GM18861 (cell line): ENCODE results near the gene CCT6B.
"Not testable (repeated sequence)": the region's sequence is repeated elsewhere in the genome, so short reads cannot be mapped to it uniquely, and the experiment has no call there.

Experiments used
- ATAC-seq: cut with Tn5 transposase; IDR thresholded peaks from one replicate; pipeline ENCODE4 v1.9.1; 2021; ENCODE audit not compliant: unreplicated experiment

The CCT6B gene

DNA sequence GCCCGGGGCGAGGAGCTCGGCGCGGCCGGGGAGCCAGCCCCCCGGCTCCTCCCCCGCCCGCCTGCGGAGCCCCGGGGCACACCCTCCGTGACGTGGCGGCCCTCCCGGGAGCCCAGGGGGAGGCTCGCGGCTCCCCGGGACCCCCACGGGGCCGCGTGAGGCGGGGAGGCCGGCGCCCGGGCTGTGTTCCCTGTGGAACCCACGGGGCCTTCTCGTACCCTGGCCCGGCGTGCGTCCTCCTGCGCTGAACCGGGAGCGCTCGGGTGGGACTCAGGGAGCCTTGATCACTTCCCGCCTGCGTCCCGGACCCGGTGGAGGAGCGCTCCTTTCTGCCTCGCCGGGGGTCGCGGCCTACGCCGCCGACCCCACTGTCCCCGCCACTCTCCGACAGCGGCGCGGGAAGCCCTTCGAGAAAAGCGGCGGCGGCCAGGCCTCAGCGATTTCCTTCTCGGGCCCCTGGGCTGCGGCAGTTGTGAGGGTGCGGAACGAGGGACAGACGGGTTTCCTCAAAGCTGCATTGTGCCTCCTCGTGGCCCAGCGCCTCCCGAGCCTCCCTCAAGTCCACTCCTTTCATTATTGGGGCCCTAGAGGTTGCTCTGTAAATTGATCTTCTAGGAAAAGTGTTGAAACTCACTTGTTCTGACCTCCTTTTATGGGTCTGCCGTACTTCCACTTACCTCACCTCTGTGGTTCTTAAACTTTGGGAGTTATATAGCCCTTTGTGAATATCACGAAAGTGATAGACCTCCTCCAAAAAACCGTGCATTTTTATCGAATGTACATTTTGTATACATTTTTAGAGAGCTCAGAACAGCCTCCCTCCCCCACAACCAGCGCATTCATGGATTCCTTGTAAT, 19.6 kb upstream of the CCT6B start:
- peak; percentile 65 for ATAC-seq

DNA sequence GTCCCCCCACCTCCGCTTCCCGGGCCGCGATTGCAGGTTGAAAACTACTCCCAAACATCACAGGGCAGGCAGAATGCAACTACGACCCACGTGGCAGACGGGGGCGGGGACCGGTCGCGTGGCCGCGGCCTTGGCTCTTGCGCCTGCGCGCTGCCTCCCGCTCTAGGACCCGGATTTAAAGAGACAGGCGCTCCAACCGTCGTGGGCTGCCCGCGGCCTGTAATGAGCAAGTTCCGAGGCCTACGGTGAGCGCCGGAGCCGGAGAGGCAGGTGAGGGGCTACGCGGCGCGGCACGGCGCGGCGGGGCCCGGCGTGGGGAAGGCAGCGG, 19.1 kb upstream of the CCT6B start, which contains the start of gene LIG3:
Gene LIG3 (plus strand): TSS at position 160 of the 328 bp plus-strand sequence. CDS start 2,494 bp downstream, outside the sequence.
- ATAC-seq, result peak; percentile 69

DNA sequence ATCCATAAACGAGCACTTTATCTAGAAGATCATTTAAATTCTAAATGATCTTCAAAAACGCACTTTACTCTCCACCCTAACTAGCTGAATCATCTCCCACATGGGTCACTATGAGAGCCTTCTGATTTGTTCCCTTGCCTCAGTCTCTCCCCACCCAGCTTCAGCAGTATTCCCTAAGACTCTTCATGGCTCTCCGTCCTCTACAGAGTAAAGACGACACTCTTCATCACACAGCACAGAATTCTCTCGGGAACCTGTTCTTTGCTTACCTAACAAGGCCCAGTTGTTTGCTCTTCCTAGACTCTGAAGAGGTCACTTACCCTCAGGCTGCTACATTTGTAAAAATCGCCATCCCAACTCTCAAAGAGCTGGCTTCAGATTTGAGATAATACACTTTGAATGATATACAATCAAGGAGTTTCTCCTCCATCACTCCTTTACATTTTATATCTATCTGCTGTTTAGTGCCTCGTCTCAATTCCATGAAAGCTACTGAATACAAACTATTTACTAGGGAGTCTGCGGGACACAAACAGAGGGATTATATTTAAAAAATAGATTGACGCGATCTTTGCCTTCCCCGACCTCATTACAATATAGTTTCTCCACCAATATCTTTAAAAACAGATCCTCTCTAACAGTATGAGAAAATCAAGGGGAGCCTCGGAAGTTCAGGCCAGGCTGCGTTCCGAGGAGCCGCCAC, 18.5 kb upstream of the CCT6B start:
- no peak for ATAC-seq

DNA sequence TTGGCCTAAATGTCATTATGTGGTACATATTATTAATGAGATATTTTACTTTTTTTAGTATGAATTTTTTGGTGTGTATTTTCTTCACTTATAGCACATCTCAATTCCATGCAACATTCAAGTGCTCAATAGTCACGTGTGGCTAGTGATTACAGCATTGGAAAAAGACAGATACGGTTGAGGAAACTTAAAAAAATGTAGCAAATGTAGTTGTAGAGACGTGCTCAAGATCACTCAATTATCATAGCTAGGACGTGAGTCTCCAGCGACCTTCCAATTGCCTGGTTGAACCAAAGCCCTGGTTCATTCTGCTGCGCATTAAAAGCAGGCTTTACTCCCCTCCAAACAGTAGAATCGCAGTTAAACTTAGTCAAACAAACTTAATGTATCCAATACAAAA, 17.9 kb upstream of the CCT6B start:
- ATAC-seq, result no peak

DNA sequence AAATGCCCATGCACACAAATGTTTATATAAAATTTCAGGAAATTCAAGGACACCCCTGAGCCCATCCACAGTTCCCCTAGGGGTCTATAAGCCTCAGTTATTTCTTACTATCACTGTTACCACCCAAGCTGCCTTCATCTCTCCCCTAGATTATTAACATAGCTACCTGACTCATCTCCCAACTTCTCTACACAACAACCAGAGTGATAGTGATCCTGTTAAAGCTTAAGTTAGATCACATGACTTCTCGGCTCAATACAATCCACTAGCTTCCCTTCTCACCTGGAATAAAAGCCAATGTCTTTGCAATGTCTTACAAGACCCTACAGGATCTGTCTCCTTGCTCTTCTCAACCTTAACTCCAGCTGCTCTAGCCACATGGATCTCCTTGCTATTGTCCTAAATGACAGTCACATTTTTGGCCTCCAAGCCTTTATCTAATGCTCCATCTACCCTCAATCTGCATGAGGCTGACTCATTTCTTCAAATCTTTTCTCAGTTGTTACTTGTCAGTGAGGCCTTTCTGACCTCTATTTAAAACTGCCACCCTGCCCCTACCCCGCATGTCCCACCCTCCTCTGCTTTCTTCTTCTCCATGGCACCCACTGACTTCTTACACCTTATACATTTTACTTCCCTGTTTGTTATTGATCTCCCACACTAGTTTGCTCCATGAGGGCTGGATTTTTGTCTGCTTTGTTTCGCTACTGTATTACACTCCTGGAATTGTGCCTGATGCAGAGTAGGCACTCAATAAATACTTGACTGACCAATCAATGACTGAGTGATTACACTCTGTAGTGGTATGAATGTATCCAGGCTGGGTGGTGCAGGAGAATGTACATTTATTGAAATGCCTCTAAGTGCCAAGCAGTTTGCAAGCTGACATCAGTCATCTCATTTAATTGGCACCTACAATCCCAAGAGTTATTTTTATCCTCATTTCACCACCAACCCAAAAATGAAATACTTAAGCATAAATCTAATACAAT, 13.8 kb upstream of the CCT6B start:
- ATAC-seq, result no peak

DNA sequence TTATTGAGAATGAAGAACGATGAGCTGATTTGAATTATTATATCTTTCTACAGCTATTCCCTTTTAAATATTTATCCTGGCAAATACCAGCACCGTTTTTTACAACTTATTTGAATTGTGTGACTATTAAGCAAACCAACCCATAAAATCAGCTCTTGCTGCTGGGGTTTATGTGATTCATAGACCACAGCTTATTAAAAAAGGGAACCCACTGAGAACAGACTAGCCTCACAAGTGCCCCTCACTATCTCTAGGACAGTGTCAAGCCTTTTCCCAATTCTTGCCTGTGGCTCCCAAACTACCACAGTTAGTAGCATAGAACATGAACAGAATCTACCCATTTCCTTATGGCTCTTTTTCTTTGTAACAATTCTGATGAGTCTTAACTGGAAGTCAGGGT, 12.9 kb upstream of the CCT6B start:
- ATAC-seq, result no peak

DNA sequence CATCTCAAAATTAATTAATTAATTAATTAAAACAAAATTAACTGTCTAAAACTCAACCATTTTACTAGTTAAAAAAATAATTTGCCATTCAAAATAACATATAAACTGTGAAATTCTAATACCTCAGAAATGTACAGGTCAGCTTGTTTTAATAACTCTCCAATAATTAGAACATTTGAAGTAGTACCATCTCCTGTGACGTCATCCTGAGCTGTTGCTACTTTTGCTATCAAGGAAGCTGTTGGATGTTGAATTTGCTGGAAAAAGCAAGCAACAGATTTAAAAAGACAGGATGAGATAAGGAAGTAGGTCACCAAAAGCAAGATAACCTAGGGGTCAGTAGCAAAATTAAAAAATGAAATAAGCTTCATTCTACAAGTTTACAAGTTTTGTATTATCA, 2.8 kb downstream of the CCT6B start:
- no peak for ATAC-seq

DNA sequence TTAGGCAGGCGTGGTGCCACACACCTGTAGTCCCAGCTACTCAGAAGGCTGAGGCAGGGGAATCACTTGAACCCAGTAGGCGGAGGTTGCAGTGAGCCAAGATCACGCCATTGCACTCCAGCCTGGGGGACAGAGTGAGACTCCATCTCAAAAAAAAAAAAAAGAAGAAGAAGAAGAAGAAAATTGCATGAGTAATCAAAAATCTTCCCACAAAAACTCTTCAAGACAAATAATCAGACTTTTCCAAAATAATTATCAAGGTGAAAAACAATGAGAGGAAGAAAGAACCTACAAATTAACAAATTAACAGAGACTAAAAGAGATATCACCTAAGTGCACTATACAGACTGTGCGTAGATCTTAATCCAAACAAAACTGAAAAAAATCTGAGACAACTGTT, 10.5 kb downstream of the CCT6B start:
- ATAC-seq, result not testable (repeated sequence)

DNA sequence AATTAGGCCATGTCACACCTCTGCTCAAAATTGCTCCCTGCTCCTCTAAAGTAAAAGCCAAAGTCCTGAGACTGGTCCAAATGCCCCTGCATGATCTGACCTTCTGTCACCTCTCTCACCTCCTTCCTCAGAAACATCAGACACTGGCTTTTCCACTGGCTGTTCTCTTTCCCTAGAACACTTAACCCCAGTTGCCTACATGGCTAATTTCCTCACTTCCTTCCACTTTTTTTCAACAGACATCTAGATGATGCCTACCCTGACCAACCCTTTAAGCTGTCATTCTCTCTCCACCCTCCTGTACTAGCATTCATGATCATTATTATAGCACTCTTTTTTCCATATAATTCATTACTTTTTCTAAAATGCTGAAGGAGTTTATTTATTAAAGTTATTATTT, 31.0 kb downstream of the CCT6B start:
- ATAC-seq, result no peak

DNA sequence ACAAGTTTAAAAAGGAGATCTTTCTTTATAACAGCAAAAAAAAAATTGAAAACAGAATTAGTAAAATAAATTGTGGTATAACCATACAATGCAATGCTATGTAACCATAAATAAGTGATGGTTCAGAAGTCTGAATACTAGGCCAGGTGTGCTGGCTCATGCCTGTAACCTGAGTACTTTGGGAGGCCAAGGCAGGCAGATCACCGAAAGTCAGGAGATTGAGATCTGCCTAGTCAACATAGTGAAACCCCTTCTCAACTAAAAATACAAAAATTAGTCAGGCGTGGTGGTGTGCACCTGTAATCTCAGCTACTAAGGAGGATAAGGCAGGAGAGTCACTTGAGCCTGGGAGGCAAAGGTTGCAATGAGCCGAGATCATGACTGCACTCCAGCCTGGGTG, 34.6 kb downstream of the CCT6B start:
- no peak for ATAC-seq

DNA sequence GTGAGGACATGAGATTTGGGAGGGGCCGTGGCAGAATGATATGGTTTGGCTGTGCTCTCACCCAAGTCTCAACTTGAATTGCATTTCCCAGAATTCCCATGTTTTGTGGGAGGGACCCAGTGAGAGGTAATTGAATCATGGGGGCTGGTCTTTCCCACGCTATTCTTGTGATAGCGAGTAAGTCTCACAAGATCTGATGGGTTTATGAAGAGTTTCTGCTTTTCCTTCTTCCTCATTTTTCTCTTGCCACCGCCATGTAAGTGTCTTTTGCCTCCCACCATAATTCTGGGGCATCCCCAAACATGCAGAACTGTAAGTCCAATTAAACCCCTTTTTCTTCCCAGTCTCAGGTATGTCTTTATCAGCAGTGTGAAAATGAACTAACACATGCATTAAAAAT, 40.6 kb downstream of the CCT6B start:
- ATAC-seq, result no peak

DNA sequence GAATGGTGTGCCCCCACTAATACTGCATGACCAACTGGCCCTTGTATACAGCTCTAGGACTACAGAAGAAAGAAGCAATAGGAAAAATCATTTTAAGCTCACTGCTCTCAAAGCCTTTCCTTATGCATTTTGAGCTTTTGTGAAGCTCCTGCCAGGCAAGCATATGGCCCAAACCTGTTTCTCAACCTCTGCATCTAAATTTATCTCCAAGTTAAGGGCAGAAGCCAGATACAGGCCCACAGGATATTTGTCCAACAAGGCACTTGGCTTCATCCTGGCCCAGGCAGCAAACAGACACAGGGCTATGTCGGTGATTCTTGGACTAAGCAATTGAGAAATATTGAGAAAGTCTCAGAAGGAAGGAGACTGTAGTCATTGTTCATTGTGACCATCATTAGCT, 43.9 kb downstream of the CCT6B start:
- no peak for ATAC-seq

DNA sequence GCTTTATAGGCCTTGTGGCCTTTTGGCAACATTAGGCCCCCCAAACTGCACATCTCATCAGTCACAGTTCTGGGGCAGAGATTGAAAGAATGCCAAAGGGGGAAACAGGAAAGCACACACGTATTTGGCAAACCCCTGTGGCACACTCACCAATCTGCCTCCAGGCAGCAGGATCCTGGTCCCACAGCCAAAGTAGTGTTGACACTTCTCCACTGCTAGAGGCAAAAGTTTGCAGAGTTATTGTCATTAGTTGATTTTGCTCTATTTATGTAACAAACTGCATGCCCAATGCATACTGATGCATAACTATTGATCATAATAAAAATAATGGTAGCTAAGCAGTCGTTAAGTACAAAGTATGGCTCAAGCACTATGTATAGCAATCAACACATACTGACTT, 45.1 kb downstream of the CCT6B start:
- no peak for ATAC-seq

DNA sequence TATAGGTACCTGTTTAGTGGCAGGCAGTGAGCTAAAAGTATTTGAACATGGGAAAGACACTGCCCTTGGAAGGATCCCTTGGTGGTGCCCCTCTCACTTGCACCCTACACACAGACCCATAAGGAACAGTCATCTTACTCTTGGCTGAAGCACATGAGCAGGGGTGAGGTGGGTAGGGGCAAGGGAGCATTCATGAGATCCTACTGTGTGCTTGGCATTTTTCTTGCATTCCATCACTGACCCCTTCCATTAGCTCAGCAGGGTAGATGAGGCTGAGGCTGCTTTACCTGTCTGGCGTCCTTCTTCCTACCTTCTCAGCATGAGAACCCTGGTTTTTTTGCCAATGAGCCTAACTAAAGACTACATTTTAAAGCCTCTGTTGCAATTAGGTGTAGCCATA, 48.3 kb downstream of the CCT6B start:
- no peak for ATAC-seq

DNA sequence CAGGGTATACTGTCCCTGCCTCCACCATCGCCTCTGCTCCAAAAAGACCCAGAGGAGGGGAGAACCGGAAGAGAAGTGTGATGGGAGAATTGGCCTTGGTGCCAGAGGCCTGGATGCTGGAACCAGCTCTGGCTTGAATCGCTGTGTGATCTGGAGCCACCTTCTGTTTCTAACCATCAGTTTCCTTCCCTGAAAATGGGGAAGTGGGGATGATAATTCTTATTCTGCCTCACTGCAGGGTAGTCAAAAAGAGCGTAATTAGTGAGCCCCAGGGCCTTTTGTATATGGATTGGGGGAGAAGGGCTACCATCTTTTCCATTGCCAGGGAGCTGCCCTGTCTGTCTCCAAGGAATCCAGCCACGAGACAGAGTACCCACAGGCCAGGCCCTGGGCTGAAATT, 52.2 kb downstream of the CCT6B start:
- ATAC-seq, result no peak

DNA sequence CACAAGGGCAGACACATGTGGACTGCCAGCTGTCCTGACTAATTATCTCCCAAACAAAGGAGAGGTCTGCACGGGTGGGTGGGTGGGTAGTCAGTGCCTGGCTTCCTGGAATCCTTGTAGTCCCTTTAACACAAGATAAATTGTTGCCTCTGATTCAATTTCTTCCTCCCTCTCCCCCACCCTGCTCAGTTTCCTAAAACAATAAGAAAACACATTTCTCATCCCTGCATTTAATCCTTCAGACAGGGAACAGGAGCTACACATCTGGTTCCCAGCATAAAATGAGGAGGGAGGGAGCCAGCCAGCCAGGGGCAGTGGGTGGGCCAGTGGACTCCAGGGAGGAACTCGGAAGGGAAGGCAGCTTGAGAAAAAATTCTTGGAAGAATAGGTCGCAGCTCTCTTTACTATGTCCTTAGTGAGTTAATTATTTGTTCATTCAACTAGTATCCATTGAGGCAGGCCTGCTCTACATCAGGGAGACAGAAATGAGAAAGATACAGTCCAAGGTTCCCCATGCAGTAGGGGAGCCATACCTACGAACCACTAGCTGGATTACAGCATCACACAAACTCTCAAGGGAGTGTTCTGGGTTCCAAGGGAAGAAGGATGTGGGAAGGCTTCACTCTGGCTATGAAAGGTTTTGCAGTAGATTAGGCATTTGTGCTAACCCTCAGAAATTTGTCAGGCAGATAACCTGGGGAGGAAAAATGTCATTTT, 58.3 kb downstream of the CCT6B start:
- ATAC-seq, result no peak

DNA sequence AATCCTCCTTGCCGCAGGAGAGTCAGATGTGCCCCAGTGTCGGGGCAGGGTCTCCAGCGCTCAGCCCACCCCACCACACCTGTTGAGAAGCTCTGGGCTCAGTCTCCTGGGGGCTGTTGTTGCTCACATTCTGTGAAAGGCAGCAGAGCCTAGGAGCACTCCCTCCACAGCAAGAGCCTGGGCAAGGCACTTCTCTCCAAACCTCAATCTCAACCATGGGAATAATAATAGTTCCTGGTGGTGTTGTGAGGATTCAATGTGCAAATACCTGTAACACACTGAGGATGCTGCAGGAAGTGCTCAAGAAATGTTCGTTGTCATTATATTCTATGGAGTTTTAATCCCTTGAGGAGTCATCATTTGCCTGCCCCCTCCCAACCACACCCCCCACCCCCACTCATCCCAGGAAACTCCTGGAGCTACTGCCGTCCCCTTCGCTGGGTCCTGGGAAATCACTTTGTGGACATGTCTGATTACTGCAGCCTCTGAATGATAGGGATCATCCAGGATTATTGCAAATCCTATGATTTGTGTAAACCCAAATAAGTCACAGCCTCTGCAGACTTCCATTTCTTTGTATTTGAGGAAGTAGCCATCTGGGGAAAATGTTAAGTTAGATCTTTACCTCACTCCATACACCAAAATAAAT, 61.5 kb downstream of the CCT6B start:
- no peak for ATAC-seq

DNA sequence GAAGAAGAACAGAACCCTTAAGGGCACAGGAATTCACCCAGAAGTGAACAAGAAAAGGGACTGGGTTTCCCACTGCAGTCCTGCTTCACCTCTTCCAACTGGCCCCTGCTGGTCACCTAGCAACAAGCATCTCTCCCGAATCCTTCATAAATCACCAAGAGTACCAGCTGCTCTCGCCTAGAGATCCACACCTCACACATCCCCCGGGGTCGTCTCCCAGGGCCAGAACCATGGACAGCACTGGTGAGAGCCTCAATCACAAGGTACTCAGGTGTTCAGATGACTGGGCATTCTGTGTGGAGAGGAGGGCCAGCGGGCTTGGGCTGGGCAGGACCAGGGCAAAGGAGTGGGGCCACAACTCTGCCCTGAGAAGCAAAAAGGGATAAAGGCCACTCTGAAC, 65.9 kb downstream of the CCT6B start:
- no peak for ATAC-seq

DNA sequence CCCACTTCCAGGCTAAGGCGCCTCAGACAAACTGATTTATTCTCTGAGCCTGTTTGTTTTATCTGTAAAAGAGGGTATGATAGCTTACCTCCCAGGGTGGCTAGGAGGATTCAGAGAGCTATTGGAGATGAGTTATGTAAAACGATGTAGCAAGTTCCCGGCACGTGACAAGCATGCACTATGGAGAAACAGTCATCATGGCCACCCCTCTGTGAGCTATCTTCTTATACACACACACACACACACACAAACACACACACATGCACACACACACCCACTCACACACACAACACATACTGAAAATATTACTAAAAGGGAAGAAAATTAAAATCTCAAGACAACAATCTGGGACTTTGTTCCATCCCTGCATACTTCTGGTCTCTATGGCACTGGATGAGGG, 66.3 kb downstream of the CCT6B start:
- ATAC-seq, result no peak
